Measurements from ENCODE around the gene SNRPB. TPM values are rescaled to one million over a fixed set of nuclear protein-coding genes. Genes with fewer than 3 reads are reported as not detected.

SNRPB gene
- total RNA-seq, 1 experiment from 2014 or later, result 462 TPM

- no peak overlapping the region for H2BK20ac ChIP-seq (ENCODE audit: low read depth, low read length, poor library complexity, severe bottlenecking)
- no CpG with 5 or more reads among the region's 5 CpGs for WGBS (ENCODE audit: extremely low coverage, insufficient read length, low lambda C conversion rate)
Measured at GRCh38 chr20:2421247-2421646, 49.3 kb downstream of the SNRPB start.

More at GRCh38 chr20:2421247-2421646, 49.3 kb downstream of the SNRPB start:
- Histone ChIP-seq H3K56ac (ENCODE audit: insufficient read length, low read depth, low read length) (no peak overlapping the region), H4K5ac (ENCODE audit: insufficient read length, low read depth, low read length) (no peak overlapping the region), H4K8ac (replicated peaks; ENCODE audit: insufficient read length, low read depth, low read length) (no peak overlapping the region), H3K9me3 (ENCODE audit: control insufficient read depth, low read depth, low read length) (no peaks in the 10 kb centered on the region), H3K4me2 (ENCODE audit: insufficient read depth, insufficient read length, low read length) (no peak overlapping the region), H2BK12ac (ENCODE audit: insufficient read length, low read depth, low read length) (no peak overlapping the region), H2AK5ac (ENCODE audit: insufficient read length, low read length) (no peak overlapping the region), H3K23me2 (ENCODE audit: insufficient read length, low read depth, low read length, poor library complexity, severe bottlenecking) (no peaks in the 10 kb centered on the region), H3T11ph (ENCODE audit: low read length) (no peak overlapping the region), H3K14ac (ENCODE audit: insufficient read depth, low read length) (no peak overlapping the region), H3K27ac (ENCODE audit: insufficient read length, low read depth, low read length) (no peak overlapping the region), H4K91ac (ENCODE audit: insufficient read length, low read depth, low read length) (no peak overlapping the region), H3K18ac (ENCODE audit: insufficient read length, low read depth, low read length) (no peak overlapping the region), H3K4me1 (ENCODE audit: insufficient read depth, low read length) (no peaks in the 10 kb centered on the region), H3K23ac (ENCODE audit: insufficient read length, low read depth, low read length) (no peak overlapping the region), H3K9ac (ENCODE audit: extremely low read depth, insufficient read length, low read length) (no peak overlapping the region), H2BK5ac (ENCODE audit: insufficient read length, low read length) (no peak overlapping the region), H2BK15ac (ENCODE audit: low read depth, low read length) (no peak overlapping the region), H3K4ac (ENCODE audit: low read depth, low read length) (no peak overlapping the region), H2AFZ (ENCODE audit: low read length) (no peak overlapping the region), H3K79me2 (ENCODE audit: insufficient read depth, low read length) (no peaks in the 10 kb centered on the region), H3K79me1 (ENCODE audit: insufficient read depth, low read depth, low read length, poor library complexity, severe bottlenecking) (no peaks in the 10 kb centered on the region), H4K20me1 (ENCODE audit: control insufficient read depth, insufficient read depth, insufficient read length) (no peaks in the 10 kb centered on the region), H2BK120ac (ENCODE audit: low read depth, low read length, poor library complexity, severe bottlenecking) (no peak overlapping the region), H3K27me3 (ENCODE audit: insufficient read depth, low read length) (no peaks in the 10 kb centered on the region)
- Mint-ChIP-seq H3K27ac (no peak overlapping the region), H3K4me1 (no peaks in the 10 kb centered on the region), H3K4me3 (no peak overlapping the region), H3K27me3 (ENCODE audit: low read depth) (peaks cover 6% of the 10 kb centered on the region), H3K36me3 (ENCODE audit: insufficient read depth in 1 of 3, low read depth in 3 of 3) (no peaks in the 10 kb centered on the region), H3K9me3 (no peaks in the 10 kb centered on the region; a peak in 1 of 5 replicates)
- peak; percentile 42 for TF ChIP-seq CTCF (conservative IDR thresholded peaks at IDR 0.05)
- DNase-seq, result no peak
